ENCODE data around the gene WFIKKN1. TPM values are rescaled to one million over a fixed set of nuclear protein-coding genes. Genes with fewer than 3 reads are reported as not detected.
A peak's percentile ranks its signal among the peaks of the same experiment; 100 is the strongest.

Gene WFIKKN1
- total and polyA plus RNA-seq, 2 of the 13 experiments (the other 11 are each of a cell fraction or from before 2014, with no cell fraction given) = 1.7 to 4.9 TPM

DNA sequence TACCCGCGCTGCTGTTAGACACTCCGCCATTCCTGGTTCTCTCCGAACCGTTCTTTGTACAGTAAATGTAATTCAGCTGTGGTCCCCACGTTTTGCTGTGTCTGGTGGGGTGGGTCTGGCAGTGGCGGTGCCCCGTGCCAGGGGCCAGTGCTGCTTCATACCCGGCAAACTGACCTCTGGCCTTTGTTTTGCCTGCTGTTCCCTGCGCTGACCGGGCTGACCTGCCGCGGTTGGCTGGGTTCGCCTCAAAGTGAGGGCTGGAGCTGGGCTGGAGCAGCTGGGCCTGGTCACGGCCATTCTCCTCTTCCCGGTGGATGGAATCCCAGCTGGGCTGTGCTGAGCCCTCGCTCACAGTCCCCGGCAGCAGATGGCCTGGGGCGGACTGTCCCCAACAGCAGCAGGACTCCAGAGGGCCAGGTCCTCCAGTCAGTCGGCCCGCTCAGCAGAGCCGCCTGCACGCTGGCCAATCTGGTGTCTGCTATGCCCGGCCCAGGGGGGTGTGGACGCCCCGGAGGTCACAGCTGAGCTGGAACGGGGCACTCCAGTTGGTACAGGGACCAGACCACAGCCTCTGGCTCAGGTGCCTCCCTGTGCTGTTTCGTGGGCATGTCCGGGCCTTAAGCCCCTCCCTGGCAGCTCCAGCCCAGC lies 1.5 kb upstream of the WFIKKN1 start (continued):
- TF ChIP-seq, protein P1, sequence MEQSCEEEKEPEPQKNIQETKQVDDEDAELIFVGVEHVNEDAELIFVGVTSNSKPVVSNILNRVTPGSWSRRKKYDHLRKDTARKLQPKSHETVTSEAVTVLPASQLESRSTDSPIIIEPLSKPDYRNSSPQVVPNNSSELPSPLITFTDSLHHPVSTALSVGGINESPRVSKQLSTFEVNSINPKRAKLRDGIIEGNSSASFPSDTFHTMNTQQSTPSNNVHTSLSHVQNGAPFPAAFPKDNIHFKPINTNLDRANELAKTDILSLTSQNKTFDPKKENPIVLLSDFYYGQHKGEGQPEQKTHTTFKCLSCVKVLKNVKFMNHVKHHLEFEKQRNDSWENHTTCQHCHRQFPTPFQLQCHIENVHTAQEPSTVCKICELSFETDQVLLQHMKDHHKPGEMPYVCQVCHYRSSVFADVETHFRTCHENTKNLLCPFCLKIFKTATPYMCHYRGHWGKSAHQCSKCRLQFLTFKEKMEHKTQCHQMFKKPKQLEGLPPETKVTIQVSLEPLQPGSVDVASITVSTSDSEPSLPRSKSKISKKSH (CRISPR knock-in tag; IDR thresholded peaks at IDR 0.05; ENCODE audit: borderline replicate concordance) = no peak
- TF ChIP-seq RFX5 (IDR thresholded peaks at IDR 0.05; ENCODE audit: low read depth, low read length) (no peak), RXRA (CRISPR knock-in tag; IDR thresholded peaks at IDR 0.05) (no peak), HDAC6 (IDR thresholded peaks at IDR 0.05; ENCODE audit: low read depth, low read length) (no peak), THAP11 (CRISPR knock-in tag; IDR thresholded peaks at IDR 0.05) (no peak), NFKBIZ (CRISPR knock-in tag; IDR thresholded peaks at IDR 0.05) (no peak), ZNF556 (CRISPR knock-in tag; IDR thresholded peaks at IDR 0.05; ENCODE audit: borderline replicate concordance) (no peak), GZF1 (CRISPR knock-in tag; IDR thresholded peaks at IDR 0.05) (0 out of 2 replicates have a peak, but pooled peaks have one; percentile 26), ZNF331 (CRISPR knock-in tag; IDR thresholded peaks at IDR 0.05) (peak; percentile 30; the same call in 1 of the 2 replicates), ZNF333 (CRISPR knock-in tag; IDR thresholded peaks at IDR 0.05; ENCODE audit: borderline replicate concordance) (no peak), ZNF569 (CRISPR knock-in tag; IDR thresholded peaks at IDR 0.05; ENCODE audit: borderline replicate concordance) (no peak), ZNF225 (CRISPR knock-in tag; IDR thresholded peaks at IDR 0.05) (no peak), SIN3A (IDR thresholded peaks at IDR 0.05; ENCODE audit: borderline replicate concordance, low read depth, low read length) (no peak)
- TF ChIP-seq, protein P2, sequence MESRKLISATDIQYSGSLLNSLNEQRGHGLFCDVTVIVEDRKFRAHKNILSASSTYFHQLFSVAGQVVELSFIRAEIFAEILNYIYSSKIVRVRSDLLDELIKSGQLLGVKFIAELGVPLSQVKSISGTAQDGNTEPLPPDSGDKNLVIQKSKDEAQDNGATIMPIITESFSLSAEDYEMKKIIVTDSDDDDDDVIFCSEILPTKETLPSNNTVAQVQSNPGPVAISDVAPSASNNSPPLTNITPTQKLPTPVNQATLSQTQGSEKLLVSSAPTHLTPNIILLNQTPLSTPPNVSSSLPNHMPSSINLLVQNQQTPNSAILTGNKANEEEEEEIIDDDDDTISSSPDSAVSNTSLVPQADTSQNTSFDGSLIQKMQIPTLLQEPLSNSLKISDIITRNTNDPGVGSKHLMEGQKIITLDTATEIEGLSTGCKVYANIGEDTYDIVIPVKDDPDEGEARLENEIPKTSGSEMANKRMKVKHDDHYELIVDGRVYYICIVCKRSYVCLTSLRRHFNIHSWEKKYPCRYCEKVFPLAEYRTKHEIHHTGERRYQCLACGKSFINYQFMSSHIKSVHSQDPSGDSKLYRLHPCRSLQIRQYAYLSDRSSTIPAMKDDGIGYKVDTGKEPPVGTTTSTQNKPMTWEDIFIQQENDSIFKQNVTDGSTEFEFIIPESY (CRISPR knock-in tag; IDR thresholded peaks at IDR 0.05) = no peak; the same call in 1 of the 2 replicates
- TF ChIP-seq, protein P3, sequence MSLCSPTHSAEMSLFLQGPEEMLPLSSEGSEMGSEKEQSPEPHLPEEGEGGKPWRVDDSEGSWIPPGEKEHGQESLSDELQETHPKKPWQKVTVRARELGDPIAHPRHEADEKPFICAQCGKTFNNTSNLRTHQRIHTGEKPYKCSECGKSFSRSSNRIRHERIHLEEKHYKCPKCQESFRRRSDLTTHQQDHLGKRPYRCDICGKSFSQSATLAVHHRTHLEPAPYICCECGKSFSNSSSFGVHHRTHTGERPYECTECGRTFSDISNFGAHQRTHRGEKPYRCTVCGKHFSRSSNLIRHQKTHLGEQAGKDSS (CRISPR knock-in tag; IDR thresholded peaks at IDR 0.05; ENCODE audit: borderline replicate concordance, low read depth) = no peak
- TF ChIP-seq, protein P4, sequence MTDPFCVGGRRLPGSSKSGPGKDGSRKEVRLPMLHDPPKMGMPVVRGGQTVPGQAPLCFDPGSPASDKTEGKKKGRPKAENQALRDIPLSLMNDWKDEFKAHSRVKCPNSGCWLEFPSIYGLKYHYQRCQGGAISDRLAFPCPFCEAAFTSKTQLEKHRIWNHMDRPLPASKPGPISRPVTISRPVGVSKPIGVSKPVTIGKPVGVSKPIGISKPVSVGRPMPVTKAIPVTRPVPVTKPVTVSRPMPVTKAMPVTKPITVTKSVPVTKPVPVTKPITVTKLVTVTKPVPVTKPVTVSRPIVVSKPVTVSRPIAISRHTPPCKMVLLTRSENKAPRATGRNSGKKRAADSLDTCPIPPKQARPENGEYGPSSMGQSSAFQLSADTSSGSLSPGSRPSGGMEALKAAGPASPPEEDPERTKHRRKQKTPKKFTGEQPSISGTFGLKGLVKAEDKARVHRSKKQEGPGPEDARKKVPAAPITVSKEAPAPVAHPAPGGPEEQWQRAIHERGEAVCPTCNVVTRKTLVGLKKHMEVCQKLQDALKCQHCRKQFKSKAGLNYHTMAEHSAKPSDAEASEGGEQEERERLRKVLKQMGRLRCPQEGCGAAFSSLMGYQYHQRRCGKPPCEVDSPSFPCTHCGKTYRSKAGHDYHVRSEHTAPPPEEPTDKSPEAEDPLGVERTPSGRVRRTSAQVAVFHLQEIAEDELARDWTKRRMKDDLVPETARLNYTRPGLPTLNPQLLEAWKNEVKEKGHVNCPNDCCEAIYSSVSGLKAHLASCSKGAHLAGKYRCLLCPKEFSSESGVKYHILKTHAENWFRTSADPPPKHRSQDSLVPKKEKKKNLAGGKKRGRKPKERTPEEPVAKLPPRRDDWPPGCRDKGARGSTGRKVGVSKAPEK (CRISPR knock-in tag; IDR thresholded peaks at IDR 0.05; ENCODE audit: borderline replicate concordance) = no peak
- TF ChIP-seq, protein P5, sequence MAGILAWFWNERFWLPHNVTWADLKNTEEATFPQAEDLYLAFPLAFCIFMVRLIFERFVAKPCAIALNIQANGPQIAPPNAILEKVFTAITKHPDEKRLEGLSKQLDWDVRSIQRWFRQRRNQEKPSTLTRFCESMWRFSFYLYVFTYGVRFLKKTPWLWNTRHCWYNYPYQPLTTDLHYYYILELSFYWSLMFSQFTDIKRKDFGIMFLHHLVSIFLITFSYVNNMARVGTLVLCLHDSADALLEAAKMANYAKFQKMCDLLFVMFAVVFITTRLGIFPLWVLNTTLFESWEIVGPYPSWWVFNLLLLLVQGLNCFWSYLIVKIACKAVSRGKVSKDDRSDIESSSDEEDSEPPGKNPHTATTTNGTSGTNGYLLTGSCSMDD (CRISPR knock-in tag; IDR thresholded peaks at IDR 0.05) = no peak; the same call in 1 of the 2 replicates
- TF ChIP-seq, protein P6, sequence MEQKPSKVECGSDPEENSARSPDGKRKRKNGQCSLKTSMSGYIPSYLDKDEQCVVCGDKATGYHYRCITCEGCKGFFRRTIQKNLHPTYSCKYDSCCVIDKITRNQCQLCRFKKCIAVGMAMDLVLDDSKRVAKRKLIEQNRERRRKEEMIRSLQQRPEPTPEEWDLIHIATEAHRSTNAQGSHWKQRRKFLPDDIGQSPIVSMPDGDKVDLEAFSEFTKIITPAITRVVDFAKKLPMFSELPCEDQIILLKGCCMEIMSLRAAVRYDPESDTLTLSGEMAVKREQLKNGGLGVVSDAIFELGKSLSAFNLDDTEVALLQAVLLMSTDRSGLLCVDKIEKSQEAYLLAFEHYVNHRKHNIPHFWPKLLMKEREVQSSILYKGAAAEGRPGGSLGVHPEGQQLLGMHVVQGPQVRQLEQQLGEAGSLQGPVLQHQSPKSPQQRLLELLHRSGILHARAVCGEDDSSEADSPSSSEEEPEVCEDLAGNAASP (CRISPR knock-in tag; IDR thresholded peaks at IDR 0.05; ENCODE audit: borderline replicate concordance) = no peak
- TF ChIP-seq, protein P7, sequence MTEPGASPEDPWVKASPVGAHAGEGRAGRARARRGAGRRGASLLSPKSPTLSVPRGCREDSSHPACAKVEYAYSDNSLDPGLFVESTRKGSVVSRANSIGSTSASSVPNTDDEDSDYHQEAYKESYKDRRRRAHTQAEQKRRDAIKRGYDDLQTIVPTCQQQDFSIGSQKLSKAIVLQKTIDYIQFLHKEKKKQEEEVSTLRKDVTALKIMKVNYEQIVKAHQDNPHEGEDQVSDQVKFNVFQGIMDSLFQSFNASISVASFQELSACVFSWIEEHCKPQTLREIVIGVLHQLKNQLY (CRISPR knock-in tag; IDR thresholded peaks at IDR 0.05) = no peak
